ENCODE results near the gene CREBL2.
"Not testable (repeated sequence)": the region's sequence is repeated elsewhere in the genome, so short reads cannot be mapped to it uniquely, and the experiment has no call there.

CREBL2 gene

DNA sequence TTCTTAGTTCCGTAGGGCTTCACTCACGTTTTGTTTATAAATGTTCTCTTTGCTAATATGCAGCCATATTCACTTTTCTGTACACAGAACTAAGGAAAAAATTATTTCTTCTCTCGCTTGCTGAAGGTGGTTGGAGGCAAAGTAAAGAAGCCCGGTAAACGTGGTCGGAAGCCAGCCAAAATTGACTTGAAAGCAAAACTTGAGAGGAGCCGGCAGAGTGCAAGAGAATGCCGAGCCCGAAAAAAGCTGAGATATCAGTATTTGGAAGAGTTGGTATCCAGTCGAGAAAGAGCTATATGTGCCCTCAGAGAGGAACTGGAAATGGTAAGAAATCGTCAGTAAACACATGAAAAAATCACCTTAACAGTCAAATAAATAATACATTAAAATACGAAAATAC is 24.0 kb downstream of the CREBL2 start:
- in situ Hi-C loops (cut with MboI; ENCODE audit: low sequenced_read_pairs, unreplicated experiment), result no loop called here
- TF ChIP-seq, protein P1, sequence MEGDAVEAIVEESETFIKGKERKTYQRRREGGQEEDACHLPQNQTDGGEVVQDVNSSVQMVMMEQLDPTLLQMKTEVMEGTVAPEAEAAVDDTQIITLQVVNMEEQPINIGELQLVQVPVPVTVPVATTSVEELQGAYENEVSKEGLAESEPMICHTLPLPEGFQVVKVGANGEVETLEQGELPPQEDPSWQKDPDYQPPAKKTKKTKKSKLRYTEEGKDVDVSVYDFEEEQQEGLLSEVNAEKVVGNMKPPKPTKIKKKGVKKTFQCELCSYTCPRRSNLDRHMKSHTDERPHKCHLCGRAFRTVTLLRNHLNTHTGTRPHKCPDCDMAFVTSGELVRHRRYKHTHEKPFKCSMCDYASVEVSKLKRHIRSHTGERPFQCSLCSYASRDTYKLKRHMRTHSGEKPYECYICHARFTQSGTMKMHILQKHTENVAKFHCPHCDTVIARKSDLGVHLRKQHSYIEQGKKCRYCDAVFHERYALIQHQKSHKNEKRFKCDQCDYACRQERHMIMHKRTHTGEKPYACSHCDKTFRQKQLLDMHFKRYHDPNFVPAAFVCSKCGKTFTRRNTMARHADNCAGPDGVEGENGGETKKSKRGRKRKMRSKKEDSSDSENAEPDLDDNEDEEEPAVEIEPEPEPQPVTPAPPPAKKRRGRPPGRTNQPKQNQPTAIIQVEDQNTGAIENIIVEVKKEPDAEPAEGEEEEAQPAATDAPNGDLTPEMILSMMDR (IDR thresholded peaks at IDR 0.05; ENCODE audit: borderline replicate concordance, control extremely low read depth, extremely low read depth, insufficient read depth, missing control alignments), result no peak
- DNase-seq (ENCODE audit: low spot score), result no peak

DNA sequence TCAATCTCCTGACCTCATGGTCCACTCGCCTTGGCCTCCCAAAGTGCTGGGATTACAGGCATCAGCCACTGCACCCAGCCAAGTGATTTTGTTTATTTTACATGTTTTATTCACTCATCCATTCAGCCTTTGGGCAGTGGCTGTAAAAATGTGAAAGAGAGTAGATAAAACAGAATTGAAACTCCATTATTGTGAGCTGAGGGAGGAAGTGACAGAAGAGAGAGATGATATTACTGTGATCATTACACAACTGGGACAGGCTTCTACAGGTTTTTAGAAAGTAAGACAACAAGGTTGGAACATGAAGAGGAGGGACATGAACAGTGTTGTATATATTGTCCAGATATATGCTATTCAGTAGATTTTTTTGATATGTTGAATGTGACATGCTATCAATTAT is 25.0 kb downstream of the CREBL2 start:
- in situ Hi-C loops (cut with MboI; ENCODE audit: low sequenced_read_pairs, unreplicated experiment), result no loop called here
- TF ChIP-seq, protein P1 (IDR thresholded peaks at IDR 0.05; ENCODE audit: borderline replicate concordance, control extremely low read depth, extremely low read depth, insufficient read depth, missing control alignments), result no peak
- DNase-seq (ENCODE audit: low spot score), result peak; percentile 70

DNA sequence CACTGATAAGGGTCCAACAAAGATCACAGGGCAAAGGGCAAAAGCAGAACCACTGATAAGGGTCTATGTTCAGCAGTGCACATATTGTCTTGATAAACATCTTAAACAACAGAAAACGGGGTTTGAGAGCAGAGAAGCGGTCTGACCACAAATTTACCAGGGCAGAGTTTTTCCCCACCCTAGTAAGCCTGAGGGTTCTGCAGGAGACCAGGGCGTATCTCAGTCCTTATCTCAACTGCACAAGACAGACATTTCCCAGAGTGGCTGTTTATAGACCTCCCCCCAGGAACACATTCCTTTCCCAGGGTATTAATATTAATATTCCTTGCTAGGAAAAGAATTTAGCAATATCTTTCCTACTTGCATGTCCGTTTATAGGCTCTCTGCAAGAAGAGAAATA is 28.3 kb downstream of the CREBL2 start:
- DNase-seq (ENCODE audit: low spot score); in situ Hi-C loops (cut with MboI; ENCODE audit: low sequenced_read_pairs, unreplicated experiment): not testable (repeated sequence)

DNA sequence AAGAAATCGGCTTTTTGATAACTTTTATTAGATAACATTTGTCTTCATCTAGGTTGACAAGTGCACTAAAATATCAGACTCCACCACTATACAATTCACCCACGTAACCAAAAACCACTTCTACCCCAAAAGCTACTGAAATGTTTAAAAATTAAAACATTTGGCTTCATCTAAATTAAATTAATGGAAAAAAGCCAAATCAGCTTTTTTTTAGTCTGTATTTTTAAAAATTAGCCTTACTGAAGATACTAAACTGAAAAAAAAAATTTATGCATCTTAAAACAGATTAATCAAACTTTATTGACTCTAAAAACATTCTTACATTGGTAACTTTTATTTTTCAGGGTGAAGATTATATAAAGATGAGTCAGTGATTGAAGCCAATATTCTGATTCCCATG is 30.0 kb downstream of the CREBL2 start:
- TF ChIP-seq, protein P1 (IDR thresholded peaks at IDR 0.05; ENCODE audit: borderline replicate concordance, control extremely low read depth, extremely low read depth, insufficient read depth, missing control alignments), result no peak
- no peak for DNase-seq (ENCODE audit: low spot score)
- in situ Hi-C loops (cut with MboI; ENCODE audit: low sequenced_read_pairs, unreplicated experiment), result no loop called here

DNA sequence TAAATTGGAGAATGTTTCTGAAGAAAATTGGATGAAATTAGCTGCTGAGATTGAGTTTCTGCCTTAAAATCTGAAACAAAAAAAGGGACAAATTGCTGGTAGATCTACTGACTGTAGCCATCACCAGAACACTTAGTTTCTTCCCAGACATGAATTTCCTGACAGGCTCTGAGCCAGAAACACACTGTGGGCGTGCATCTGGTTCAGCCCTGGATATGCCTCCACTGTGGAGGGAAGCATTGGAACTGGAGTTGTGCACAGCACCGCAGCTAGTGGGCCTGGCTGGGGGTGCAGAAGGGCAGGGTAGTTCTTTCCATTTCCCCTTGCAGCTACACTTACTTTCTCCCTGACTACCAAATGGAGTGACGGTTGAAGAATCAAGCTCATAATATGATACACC is 31.2 kb downstream of the CREBL2 start:
- TF ChIP-seq, protein P1 (IDR thresholded peaks at IDR 0.05; ENCODE audit: borderline replicate concordance, control extremely low read depth, extremely low read depth, insufficient read depth, missing control alignments), result no peak
- in situ Hi-C loops (cut with MboI; ENCODE audit: low sequenced_read_pairs, unreplicated experiment), result no loop called here
- DNase-seq (ENCODE audit: low spot score), result no peak

DNA sequence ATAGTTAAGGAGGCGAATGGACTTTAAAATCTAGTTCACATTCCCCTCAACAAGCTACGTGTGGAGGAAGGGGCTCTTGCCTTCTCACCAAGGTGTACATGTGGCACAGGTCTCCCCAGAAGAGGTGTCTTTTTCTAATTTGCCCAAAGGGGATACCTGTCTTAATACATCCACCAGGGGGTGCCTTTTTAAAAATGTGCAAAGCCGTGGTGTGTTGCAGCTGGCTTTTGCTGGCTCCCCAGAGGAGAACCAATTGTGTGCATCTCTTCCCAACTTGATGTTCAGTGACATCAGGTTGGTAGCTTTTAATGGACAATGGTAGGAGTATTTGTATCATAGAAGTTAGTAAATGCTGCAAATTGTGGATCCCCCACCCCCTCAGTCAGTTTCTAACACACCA is 33.8 kb downstream of the CREBL2 start:
- in situ Hi-C loops (cut with MboI; ENCODE audit: low sequenced_read_pairs, unreplicated experiment), result no loop called here
- DNase-seq (ENCODE audit: low spot score), result peak; percentile 56
- TF ChIP-seq, protein P1 (IDR thresholded peaks at IDR 0.05; ENCODE audit: borderline replicate concordance, control extremely low read depth, extremely low read depth, insufficient read depth, missing control alignments), result peak; percentile 43

DNA sequence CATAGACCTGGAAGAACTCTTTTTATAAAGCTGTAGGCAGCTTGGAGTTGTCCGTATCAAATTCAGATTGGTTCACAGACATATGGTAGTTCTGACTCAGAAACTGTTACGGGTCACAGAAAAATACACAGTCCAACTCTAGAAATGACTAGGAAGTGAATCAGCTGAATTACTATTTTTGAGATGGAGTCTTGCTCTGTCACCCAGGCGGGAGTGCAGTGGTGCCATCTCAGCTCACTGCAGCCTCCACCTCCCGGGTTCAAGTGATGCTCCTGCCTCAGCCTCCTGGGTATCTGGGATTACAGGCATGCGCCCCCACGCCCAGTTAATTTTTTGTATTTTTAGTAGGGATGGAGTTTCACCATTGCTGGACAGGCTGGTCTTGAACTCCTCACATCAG is 34.3 kb downstream of the CREBL2 start:
- peak; percentile 64 for DNase-seq (ENCODE audit: low spot score)
- in situ Hi-C loops (cut with MboI; ENCODE audit: low sequenced_read_pairs, unreplicated experiment), result not testable (repeated sequence)

DNA sequence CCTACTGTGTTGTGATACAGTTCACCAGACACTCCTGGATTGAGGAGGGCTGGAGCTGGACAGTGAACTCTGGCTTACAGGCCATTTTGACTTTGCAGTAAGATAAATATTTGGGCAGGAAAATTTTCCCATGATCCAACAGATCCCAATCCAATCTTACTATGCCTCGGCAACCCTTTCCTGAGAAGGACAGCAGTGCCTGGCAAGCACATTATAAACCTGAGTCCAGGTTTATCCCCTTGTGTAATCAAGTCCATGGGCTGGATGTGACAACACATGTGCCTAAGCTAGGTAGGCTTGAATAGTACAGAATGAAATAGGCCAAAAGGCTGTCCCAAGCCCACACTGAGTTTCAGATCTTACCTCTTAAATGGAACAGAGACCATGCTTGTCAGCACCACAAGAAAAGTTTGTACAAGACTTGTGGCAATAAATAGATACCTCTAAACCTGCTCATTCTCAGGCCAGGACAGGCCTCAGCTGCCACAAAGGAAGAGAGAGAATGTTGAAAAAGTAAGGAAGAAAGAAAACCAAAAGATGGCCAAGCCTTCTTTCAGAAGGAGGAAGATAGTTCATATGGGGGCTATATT is 34.9 kb downstream of the CREBL2 start:
- TF ChIP-seq, protein P1 (IDR thresholded peaks at IDR 0.05; ENCODE audit: borderline replicate concordance, control extremely low read depth, extremely low read depth, insufficient read depth, missing control alignments), result no peak
- in situ Hi-C loops (cut with MboI; ENCODE audit: low sequenced_read_pairs, unreplicated experiment), result no loop called here
- DNase-seq (ENCODE audit: low spot score), result peak; percentile 41

All from GM13976 (cell line).